ENCODE data around the gene SRRM3.
"Not testable (repeated sequence)": the region's sequence is repeated elsewhere in the genome, so short reads cannot be mapped to it uniquely, and the experiment has no call there.

Gene SRRM3

GRCh38 chr7:76281006-76281705 is 79.5 kb downstream of the SRRM3 start:
- peaks cover 18% of the 10 kb centered on the region for H3K4me1 Mint-ChIP-seq
- ATAC-seq, result no peak
- no peaks in the 10 kb centered on the region for H3K9me3 Mint-ChIP-seq
- H3K27me3 Mint-ChIP-seq, result peaks cover 76% of the 10 kb centered on the region
- peak overlapping the region; percentile 7 for H3K27ac Mint-ChIP-seq
- no peaks in the 10 kb centered on the region for H3K36me3 Mint-ChIP-seq
- H3K4me3 Mint-ChIP-seq, result peak overlapping the region; percentile 63

DNA sequence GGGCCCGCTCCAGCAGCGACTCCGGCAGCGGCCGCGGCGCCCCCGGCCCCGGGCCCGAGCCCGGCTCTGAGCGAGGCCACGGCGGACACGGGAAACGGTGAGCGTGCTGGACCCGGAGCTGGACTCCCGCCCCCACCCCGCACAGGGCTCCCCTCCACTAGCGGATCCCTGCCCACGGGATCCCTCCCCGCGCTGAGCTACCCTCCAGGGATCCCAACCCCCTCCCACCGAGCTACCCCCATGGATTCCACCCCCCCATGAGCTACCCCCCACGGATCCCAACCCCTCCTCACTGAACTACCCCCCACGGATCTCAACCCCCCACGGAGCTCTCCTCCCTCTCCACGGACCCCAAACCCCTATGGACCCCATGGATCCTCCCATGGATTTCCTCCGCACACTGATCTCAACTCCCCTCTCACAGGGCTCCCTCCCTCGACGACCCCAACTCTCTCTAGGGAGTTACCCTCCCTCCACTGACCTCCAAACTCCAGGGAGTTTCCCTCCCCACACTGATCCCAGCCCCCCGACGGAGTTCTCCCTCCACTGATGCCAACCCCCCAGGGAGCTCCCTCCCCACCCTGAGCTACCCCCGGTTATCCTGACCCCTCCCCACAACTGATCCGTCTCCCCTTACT is 80.1 kb downstream of the SRRM3 start:
- Mint-ChIP-seq H3K4me1 (peaks cover 18% of the 10 kb centered on the region), H3K27me3 (peaks cover 76% of the 10 kb centered on the region), H3K4me3 (peak overlapping the region; percentile 70), H3K36me3 (no peaks in the 10 kb centered on the region), H3K9me3 (no peaks in the 10 kb centered on the region), H3K27ac (peak overlapping the region; percentile 15)
- ATAC-seq, result no peak

- peak overlapping the region; percentile 70 for H3K4me3 Mint-ChIP-seq
- H3K27ac Mint-ChIP-seq, result peak overlapping the region; percentile 15
- no peaks in the 10 kb centered on the region for H3K36me3 Mint-ChIP-seq
- H3K9me3 Mint-ChIP-seq, result no peaks in the 10 kb centered on the region
- H3K4me1 Mint-ChIP-seq, result peaks cover 18% of the 10 kb centered on the region
- H3K27me3 Mint-ChIP-seq, result peaks cover 70% of the 10 kb centered on the region
- ATAC-seq, result no peak
Measured at GRCh38 chr7:76282344-76283253, 80.9 kb downstream of the SRRM3 start.

- peaks cover 18% of the 10 kb centered on the region for H3K4me1 Mint-ChIP-seq
- peaks cover 67% of the 10 kb centered on the region for H3K27me3 Mint-ChIP-seq
- no peak for ATAC-seq
- no peaks in the 10 kb centered on the region for H3K9me3 Mint-ChIP-seq
- peak overlapping the region; percentile 27 for H3K4me3 Mint-ChIP-seq
- no peaks in the 10 kb centered on the region for H3K36me3 Mint-ChIP-seq
- no peak overlapping the region for H3K27ac Mint-ChIP-seq
Measured at GRCh38 chr7:76283254-76284159, 81.8 kb downstream of the SRRM3 start.

GRCh38 chr7:76285604-76286374 is 84.1 kb downstream of the SRRM3 start:
- no peaks in the 10 kb centered on the region for H3K36me3 Mint-ChIP-seq
- peaks cover 14% of the 10 kb centered on the region for H3K4me1 Mint-ChIP-seq
- no peak overlapping the region for H3K4me3 Mint-ChIP-seq
- peaks cover 53% of the 10 kb centered on the region for H3K27me3 Mint-ChIP-seq
- no peaks in the 10 kb centered on the region for H3K9me3 Mint-ChIP-seq
- H3K27ac Mint-ChIP-seq, result no peak overlapping the region
- no peak for ATAC-seq

DNA sequence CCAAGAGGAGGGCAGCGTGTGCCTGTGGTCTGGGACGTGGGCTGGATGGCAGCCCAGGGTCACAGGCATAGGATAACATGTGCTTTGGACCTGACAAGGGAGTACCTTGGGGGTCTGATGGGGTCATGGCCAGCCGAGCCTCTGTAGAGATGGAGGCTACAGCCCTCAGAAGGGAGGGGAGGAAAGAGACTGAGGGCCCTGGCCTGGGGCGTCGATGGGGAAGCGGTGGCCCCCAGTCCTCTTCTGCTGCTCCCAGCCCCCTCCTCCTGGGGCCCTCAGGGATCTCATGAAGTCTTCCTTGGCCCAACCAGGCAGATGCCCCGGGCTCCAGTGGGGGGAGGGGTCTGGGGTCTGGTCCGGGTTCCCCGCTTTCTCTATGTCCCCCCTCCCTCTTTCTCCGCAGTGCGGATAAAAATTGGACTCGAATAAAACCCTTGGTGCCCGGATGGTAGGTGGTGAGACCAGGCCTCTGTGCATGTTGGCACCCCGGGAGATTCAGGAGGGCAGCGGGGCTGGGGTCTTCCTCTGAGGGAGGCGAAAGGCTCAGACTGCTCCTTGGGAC is 85.2 kb downstream of the SRRM3 start:
- peak; percentile 2 for ATAC-seq
- Mint-ChIP-seq H3K4me1 (peaks cover 13% of the 10 kb centered on the region), H3K4me3 (no peak overlapping the region), H3K36me3 (no peaks in the 10 kb centered on the region), H3K9me3 (no peaks in the 10 kb centered on the region), H3K27ac (no peak overlapping the region), H3K27me3 (peaks cover 42% of the 10 kb centered on the region)

GRCh38 chr7:76290847-76291350 is 89.2 kb downstream of the SRRM3 start:
- H3K27me3 Mint-ChIP-seq, result peaks cover 17% of the 10 kb centered on the region
- H3K36me3 Mint-ChIP-seq, H3K9me3 Mint-ChIP-seq, H3K4me3 Mint-ChIP-seq, ATAC-seq: not testable (repeated sequence)
- H3K4me1 Mint-ChIP-seq, result peaks cover 17% of the 10 kb centered on the region
- H3K27ac Mint-ChIP-seq, result peak overlapping the region; percentile 30

- Mint-ChIP-seq H3K27ac (peak overlapping the region; percentile 30), H3K27me3 (peaks cover 17% of the 10 kb centered on the region), H3K4me1 (peaks cover 17% of the 10 kb centered on the region), H3K36me3 (no peaks in the 10 kb centered on the region), H3K9me3 (no peaks in the 10 kb centered on the region), H3K4me3 (peak overlapping the region; percentile 2)
- peak; percentile 80 for ATAC-seq
Measured at GRCh38 chr7:76291351-76292212, 89.9 kb downstream of the SRRM3 start.

DNA sequence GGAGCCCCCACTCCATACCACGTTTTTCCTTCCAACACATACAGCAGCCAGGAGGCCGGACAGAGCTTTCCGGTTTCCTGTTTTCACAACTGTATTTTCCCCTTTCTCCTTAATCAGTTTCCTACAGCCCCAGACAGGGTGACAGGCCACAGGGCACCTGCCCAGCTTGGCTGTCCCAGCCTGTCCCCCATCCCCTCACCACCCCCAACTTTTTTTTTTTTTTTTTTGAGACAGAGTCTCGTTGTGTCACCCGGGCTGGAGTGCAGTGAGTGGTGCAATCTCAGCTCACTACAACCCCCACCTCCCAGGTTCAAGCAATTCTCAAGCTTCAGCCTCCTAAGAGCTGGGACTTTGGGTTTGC is 90.5 kb downstream of the SRRM3 start:
- no peaks in the 10 kb centered on the region for H3K9me3 Mint-ChIP-seq
- H3K36me3 Mint-ChIP-seq, result no peaks in the 10 kb centered on the region
- no peak for ATAC-seq
- peaks cover 17% of the 10 kb centered on the region for H3K4me1 Mint-ChIP-seq
- no peak overlapping the region for H3K4me3 Mint-ChIP-seq
- H3K27ac Mint-ChIP-seq, result no peak overlapping the region
- H3K27me3 Mint-ChIP-seq, result peaks cover 19% of the 10 kb centered on the region

DNA sequence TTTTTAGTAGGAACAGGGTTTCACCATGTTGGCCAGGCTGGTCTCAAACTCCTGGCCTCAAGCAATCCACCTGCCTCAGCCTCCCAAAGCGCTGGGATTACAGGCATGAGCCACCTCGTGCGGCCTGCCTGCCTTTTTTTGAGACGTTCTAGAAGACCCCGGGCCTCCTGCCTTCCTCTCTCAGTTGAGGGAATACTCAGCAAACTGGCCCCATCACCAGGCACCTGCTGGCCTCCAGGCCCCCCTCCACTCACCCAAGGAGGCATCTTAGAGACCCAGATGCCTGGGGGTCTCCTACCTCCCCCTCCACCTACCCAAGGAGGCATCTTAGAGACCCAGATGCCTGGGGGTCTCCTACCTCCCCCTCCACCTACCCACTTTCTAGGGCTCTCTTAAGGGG is 91.2 kb downstream of the SRRM3 start:
- H3K9me3 Mint-ChIP-seq, ATAC-seq, H3K4me3 Mint-ChIP-seq, H3K27ac Mint-ChIP-seq, H3K36me3 Mint-ChIP-seq: not testable (repeated sequence)
- peaks cover 17% of the 10 kb centered on the region for H3K4me1 Mint-ChIP-seq
- H3K27me3 Mint-ChIP-seq, result peaks cover 23% of the 10 kb centered on the region

DNA sequence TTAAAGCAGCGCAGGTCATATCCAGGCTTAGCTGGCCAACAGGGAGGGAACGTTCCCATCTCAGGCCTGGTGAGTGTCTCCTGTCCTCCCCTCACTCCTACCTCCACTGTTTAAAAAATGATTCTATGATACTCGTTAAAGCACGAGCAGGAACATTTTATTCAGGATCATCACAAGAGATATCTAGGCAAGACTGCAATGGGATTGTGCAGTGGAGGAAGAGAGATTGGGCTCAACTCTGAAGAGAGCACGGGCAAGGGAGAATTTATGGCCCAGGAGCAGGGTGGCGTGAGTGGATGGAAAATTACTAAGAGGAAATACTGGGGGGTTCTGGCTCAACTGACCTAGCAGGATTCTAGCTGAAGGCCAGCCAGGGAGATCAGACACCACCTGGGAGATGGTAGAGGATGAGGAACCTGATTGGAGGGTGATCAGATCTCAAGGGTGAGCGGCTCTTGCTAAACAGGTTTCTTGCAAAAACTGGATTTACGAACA is 91.8 kb downstream of the SRRM3 start:
- Mint-ChIP-seq H3K27ac (no peak overlapping the region), H3K9me3 (no peaks in the 10 kb centered on the region), H3K4me1 (peaks cover 17% of the 10 kb centered on the region), H3K27me3 (peaks cover 23% of the 10 kb centered on the region), H3K4me3 (no peak overlapping the region), H3K36me3 (no peaks in the 10 kb centered on the region)
- no peak for ATAC-seq

- no peaks in the 10 kb centered on the region for H3K9me3 Mint-ChIP-seq
- H3K27ac Mint-ChIP-seq, result no peak overlapping the region
- no peak overlapping the region for H3K4me3 Mint-ChIP-seq
- peaks cover 17% of the 10 kb centered on the region for H3K4me1 Mint-ChIP-seq
- H3K36me3 Mint-ChIP-seq, result no peaks in the 10 kb centered on the region
- peak; percentile 56 for ATAC-seq
- peaks cover 23% of the 10 kb centered on the region for H3K27me3 Mint-ChIP-seq
Measured at GRCh38 chr7:76294344-76295024, 92.8 kb downstream of the SRRM3 start.
